ENCODE data around the gene EAF1.
"Not testable (repeated sequence)": the region's sequence is repeated elsewhere in the genome, so short reads cannot be mapped to it uniquely, and the experiment has no call there.

Gene EAF1

DNA sequence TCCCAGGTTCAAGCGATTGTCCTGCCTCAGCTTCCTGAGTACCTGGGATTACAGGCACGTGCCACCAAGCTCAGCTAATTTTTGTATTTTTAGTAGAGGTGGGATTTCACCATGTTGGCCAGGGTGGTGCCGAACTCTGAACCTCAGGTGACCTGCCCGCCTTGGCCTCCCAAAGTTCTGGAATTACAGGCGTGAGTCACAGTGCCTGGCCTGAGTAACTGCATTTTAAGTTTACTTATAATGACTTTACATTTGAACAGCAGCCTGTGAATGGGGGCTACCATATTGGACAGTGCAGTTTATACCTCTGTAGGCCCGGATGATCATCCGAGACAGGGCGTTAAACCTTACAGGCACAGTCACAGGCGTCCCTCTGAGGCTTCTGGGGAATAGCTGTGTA, 24.8 kb downstream of the EAF1 start:
- no peak for DNase-seq (ENCODE audit: low spot score)

DNA sequence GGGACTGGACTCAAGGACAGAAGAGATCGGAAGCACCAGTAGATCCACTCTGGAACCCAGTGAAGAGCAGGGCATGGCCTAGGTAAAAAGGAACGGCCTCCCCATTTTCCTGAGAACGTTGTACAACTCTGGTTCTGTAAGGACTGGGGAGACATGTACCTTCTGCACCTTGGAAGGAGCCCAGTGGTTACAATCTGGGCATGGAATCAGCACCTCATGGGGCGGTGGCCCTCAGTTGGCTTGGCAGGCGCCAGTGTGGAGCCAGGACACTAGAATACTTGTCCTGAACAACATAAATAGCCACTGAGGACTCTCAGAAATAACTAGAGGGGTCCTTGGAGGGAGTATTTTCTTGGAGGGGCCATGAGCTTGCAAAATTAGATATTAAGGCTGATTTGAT, 25.6 kb downstream of the EAF1 start:
- DNase-seq (ENCODE audit: low spot score) = no peak

DNA sequence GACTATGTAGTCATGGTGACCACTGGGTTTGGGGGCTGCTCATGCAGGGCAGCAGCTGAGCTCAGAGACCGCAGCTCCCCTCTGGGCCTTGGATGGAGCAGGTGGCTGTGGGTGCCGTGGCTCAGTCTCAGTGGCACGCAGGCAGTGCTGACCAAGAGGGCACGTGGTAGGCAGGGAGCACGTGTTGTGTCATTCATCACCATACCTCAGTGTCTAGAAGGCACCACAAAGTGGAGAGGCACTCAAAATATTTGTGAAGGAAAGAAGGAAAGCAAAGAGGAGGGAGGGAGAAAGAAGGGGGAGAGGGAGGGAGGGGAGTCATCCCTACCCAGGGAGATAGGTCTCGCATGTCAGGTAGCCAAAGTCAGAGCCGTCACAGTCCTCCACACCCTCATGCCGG, 26.1 kb downstream of the EAF1 start:
- no peak for DNase-seq (ENCODE audit: low spot score)

DNA sequence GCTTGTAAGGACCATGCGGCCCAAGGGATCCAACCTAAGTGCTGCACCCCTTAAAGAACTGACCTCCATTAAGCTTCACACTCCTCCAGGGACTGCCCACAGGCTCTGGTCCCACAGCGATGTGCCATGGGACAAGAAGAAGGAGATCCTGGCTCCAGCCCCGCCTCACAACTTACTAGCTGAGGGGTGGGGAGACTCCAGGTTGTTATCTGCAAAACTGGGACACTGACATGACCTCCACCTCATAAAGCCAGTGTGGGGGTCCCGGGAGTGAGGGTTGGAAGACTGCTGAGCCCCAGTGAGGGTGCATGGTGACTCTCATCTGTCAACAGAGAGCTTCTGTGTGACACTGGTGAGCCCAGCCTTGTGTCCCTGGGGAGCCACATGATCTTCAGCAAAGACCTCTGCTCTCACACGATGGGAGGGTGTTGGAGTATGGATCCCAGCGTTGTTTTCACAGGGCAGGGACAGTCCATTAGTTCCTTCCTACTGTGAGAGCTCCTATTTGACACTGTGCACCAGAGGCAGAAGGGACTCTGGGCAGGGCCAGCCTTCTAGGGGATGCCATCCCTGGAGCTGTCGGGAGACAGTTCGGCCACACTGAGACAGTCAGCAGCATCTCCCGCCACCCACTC, 26.7 kb downstream of the EAF1 start:
- no peak for DNase-seq (ENCODE audit: low spot score)

DNA sequence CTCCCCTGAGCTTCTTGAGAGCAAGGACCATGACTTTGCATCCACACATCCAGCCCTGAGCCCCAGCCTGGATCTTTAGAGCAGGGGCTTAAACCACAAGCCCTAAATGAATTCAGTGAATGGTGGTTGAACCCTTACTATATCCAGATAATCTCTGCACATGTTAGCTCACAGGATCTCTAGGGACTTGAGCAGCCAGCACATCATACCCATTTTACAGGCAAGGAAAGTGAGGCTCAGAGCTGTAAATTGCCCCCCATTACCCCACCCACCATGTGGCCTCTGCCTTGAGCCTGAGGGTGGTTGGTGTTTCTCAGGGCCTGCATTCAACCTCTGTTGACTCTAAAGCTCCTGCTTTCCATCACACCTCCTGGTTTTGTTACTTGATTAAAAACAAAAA, 27.6 kb downstream of the EAF1 start:
- no peak for DNase-seq (ENCODE audit: low spot score)

DNA sequence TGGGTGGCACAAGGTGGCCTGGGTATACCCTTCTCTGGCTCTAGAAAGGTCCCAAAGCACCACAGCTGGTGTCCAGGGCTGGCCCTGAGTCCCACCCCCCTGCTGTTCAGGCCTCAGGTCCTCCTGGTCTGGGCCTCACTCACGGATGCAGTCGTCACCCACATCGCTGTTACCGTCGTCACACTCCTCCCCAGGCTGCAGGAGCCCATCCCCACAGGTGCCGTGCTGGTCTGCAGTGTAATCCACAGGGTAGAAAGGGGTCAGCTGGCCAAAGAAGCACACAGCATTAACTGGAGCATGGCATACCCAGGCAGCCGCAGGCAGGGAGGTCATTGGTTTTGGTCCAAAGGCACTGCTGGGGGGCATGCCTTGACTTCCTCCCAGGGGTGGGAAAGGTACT, 28.4 kb downstream of the EAF1 start:
- DNase-seq (ENCODE audit: low spot score) = no peak

DNA sequence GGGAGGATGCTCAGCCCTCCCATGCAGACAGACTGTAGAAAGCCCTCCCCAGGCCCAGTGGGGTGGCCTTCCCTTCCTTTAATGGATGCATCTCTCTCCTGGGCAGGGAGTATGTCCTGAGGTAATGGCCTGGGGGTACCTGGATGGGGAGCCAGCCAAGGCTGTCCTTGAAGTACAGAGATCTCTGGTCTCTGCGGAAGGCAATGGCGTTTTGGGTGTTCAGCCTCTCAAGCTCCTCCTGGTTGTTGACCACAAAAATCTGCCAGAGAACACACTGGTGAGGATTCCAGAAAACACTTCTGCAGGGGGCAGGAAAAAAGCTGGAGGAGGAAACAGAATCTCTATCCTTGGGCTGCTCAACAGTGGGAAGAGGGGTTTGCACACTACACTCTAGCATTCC, 28.9 kb downstream of the EAF1 start:
- DNase-seq (ENCODE audit: low spot score) = no peak

DNA sequence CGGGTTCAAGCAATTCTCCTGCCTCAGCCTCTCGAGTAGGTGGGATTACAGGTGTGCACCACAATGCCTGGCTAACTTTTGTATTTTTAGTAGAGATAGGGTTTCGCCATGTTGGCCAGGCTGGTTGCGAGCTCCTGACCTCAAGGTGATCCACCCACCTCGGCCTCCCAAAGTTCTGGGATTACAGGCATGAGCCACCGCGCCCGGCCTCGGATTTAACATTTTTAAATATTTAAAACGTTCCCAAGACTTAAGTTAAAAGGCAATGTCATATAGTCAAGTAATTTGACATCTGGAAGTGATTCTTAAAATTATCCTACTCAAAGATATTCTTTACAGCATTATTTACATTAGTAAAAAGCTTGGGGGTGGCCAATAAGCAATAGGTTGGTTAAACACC, 29.5 kb downstream of the EAF1 start:
- DNase-seq (ENCODE audit: low spot score) = not testable (repeated sequence)

DNA sequence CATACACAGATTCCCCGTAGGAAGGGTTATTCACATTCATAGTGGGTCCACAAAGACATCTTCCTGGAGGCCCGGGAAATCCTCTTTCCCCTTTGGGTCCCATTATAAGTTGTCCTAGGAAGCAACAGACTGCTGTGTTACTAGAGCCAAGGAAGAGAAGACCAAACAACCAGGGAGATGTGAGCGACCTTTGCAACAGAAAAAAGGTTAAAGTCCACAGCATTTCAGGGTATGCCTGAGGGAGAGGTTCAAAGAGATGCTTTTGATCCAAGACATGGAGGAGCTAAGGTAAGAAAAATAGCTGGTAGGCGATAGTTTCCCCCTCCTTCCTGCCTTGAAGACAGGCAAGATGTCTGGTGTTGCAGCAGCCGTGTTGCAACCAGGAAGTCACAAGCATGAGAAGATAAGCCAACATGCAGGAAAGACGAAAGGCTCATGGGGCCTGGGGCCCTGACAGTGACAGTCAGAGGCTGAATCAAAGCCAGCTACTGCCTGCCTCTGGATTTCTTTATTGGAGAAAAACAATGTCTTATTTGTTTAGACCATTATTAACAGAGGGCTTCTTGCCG, 30.9 kb downstream of the EAF1 start:
- peak; percentile 52 for DNase-seq (ENCODE audit: low spot score)

DNA sequence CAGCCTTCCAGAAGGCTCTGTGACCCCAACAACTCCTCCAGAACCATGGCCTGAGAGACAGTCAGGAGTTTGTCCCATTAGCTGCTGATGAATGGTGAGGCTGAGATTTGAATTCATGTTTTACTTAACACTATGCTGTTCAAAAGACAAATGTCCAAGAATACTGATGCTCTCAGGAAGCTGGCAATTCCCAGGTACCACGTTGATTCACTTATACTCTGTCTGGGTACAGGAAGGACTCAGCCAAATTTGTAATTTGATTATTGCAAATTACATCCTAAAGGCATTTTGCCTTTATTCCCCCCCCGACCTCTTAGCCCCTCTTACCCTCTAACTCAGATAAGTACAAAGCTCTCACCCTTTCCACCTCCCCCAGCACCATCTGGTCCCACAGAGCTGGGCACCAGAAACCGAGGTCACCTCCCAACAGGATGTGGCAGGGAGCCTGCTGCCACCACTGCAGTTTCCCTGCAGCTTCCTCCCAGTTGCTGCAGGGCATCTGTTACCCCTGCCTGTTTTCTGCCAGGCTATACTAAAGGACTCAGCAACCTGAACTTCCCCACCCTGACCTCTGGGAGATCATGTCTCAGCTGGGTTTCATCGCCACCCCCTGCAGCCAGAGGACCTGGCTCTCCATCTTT, 33.6 kb downstream of the EAF1 start:
- no peak for DNase-seq (ENCODE audit: low spot score)

DNA sequence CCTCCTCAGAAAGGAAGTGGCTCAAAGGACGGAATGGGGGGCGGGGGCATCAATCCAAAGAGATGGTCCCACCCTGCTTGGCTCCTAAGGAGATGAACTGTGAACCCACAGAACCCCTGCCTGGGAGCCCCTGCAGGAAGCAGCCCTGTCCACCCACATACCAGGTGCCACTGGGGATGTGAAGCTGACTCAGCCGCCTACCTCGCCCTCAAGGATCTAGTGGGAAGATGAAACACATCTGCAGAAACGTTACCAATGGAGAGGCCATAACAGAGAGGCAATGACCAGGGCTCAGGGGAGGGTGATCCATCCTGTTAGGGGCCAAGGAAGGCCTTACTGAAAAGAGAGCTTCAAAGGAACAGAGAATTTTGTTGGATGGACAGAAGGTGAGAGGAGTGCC, 35.1 kb downstream of the EAF1 start:
- no peak for DNase-seq (ENCODE audit: low spot score)

DNA sequence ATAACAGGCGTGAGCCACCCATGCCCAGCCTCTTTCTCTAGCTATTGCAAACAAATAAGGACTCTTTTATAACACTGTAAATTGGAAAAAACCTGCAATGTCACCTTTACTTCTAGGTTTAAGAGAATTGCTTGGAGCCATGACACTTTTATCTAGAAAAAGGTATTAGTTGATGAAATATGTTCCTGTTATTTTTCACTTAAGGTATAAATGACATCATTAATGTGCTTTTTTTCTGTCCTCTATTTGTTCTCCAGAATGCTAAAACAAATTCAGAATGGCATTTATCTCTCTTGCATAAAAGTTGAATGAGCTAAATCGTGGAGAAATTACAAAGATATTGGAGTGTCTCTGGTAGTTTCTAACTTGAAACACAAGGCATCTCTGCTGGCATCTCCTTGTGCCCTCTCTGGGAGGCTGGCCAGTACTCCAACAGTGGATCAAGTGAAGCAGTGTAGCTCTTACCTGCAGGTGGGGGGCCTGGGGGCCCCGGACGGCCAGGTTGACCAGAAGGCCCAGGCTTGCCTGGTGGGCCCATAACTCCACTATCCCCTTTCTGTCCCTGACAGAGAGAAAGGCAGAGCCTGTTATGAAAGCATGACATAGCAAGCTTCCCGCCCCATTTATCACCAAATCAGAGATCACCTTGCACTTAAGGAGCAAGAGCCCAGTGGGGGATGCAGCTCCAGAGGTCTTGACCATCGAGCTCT, 38.6 kb downstream of the EAF1 start:
- no peak for DNase-seq (ENCODE audit: low spot score)

DNA sequence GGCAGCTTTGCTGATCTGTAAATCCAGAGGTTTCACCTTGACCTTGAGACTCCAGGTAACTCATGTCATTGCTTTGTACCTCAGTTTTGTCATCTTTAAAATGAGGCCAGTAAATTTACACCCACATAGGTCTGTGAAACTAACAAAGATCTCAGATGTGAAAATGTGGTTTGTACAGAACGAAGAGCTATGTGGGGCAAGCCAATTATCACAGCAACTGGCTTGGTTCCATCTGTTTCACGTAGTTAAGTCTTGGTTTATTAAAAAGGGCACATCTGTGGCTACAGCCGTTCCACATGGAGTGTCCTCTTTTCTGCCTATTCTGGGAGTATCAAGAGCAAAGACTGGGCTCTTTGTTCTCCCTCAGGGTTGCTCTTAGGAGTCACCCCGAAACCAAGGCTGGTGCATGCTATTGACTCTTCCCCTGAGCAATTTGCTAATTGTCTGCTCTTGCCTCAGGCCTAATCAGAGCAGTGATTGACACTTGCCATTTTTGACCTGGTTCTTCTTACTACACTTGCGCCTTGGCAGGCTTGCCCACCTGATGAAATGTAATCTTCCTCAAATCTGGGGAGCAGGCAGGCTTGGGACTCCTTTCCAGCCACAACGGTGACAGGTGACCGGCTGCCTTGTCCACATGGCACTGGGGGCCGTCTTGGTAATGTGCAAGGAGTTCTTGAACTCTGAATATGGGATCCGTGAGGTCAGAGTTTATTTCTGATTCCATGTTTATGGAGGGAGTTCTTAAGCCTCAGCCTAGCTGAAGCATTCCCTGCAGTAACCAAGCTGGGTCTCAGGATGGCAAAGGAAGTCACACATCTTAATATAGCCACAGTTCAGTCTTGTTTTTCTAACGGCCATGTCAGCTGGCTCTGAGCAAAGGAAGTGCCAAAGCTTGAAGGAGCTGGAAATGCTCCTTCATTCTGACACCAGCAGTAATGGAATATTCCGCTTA, 40.1 kb downstream of the EAF1 start:
- no peak for DNase-seq (ENCODE audit: low spot score)

DNA sequence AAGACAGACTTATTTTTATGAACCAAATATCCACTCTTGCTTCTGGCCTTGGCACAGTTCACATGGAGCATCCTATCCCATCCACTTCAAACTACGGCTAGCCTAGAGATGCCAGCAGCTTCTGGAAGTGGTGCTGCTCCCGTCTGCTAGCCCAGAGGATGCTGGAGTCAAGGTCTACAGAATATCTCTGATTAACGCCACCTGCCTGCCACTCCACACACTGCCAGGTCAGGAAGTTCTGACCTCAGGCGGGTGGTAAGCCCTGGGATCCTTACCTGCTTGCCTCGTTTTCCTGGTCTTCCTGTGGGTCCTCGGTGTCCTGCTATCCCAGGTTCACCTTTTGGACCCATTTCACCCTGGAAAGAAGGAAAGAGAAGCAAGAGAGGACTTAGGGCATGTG, 42.9 kb downstream of the EAF1 start:
- DNase-seq (ENCODE audit: low spot score) = peak; percentile 60

DNA sequence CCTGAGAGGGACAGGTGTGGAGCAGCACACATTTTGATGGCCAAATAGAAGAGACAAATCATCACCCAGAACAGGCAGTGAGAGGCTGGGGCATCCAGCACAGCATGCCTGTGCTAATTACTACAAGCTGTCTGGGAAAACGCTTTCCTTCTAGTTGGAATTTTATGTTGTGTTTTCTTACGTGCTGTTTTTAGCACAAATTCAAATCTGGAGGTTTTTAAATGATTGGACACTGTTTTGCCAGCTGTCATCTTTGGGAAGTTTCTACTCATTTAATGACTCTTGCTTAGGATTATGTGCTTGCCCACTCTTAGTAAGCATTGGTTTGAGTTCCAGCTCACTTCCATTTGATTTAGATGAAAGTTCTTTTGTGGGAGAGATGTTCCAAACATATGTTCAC, 43.5 kb downstream of the EAF1 start:
- DNase-seq (ENCODE audit: low spot score) = no peak

DNA sequence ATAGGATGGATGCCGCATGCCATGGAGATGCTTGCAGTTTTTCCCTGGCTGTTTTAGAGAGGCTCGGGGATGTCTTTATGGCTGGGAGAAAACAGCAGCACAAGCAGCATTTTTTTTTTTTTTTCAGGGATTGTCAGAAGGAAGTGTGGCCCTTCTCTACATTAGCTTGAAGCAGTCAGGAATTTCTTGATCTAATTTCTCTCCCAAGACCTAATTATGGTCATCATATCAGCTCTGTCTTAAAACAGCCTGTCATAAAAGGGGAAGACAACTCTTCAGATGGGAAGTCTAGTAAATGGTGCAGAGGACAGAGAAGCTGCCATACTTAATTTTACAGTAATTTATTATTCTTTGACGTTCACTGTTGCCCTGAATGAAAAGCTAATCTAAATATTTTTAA, 44.5 kb downstream of the EAF1 start:
- no peak for DNase-seq (ENCODE audit: low spot score)

DNA sequence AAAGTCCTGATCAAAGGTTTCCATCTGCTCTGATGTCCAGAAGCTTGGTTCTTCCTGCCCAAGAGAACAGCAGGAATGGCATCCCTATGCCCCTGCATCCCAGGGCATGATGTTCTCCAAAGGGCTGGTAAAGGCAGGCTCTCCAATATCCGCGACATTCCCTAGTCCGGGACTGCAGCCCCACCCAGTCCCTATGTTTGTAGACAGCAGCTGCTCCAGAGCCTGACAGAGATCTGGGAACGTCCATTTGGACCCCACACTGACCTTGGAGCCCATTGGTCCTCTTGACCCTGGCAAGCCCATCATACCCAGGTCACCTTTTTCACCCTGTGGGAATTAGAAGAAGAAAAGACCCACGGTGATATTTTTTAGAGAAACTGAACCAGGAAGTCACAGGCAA, 47.8 kb downstream of the EAF1 start:
- no peak for DNase-seq (ENCODE audit: low spot score)

DNA sequence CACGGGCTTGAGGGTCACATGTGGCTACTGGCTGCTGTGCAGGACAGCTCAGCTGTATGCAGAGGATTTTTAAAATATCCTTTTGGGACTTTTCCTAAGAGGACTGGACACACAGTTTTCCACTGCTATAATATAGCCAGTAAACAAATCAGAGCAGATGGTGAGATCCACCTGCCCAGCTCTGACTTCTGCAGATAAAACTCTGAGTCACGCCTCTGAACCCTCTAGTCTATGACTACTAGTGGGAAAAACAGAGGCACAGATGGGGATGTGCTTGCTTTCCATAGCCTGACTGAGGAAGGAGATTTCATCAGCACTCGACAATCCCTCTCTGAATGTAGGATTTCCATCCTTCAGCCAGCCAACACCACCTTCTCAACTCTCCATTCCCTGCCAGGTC, 49.0 kb downstream of the EAF1 start:
- no peak for DNase-seq (ENCODE audit: low spot score)

DNA sequence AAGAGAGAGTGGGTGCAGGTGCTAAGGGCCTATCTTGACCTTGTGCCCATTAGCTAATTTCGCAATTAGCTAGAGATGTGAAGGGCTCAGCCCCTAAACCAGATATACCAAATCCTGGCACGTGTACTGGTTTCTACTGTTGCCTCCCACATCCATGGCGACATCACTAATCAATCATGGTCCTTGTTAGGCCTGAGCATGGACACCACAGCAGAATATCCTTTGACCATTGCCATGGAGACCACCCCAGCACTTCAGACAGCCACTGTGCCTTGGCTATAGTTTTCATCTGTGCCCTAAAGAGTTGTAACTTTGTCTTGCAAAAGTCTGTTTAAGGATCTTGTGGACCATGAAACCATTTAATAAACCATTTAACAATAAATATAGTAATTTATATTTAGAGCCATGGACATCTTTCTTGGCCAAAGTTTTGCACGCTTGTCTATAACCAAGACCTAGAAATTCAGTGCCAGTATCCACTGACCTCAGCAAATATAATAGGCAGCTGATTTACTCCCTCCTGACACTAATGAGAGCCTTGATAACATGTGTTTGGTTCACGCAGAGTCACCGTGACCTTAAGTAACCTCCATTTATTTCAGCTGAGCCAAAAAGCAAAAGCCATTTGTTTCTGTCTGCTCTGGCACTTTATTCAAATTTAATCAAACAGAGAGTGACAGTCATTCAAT, 50.7 kb downstream of the EAF1 start:
- DNase-seq (ENCODE audit: low spot score) = no peak

DNA sequence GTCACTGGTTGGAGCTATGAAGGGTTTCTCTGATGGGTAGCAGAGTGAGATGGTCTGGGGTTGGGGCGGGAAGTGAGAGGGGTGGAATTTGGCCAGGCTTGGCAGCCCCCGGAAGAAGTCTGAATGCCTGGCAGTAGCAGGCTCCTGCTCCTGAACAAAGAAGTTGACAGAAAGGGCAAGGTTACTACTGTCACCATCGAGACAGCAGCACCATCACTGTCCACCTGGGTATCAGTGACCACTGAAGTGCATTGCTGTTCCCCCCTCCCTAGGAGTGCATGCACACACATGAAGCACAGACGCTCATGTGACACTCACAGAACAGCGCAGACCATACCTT, 51.2 kb downstream of the EAF1 start:
- no peak for DNase-seq (ENCODE audit: low spot score)

DNA sequence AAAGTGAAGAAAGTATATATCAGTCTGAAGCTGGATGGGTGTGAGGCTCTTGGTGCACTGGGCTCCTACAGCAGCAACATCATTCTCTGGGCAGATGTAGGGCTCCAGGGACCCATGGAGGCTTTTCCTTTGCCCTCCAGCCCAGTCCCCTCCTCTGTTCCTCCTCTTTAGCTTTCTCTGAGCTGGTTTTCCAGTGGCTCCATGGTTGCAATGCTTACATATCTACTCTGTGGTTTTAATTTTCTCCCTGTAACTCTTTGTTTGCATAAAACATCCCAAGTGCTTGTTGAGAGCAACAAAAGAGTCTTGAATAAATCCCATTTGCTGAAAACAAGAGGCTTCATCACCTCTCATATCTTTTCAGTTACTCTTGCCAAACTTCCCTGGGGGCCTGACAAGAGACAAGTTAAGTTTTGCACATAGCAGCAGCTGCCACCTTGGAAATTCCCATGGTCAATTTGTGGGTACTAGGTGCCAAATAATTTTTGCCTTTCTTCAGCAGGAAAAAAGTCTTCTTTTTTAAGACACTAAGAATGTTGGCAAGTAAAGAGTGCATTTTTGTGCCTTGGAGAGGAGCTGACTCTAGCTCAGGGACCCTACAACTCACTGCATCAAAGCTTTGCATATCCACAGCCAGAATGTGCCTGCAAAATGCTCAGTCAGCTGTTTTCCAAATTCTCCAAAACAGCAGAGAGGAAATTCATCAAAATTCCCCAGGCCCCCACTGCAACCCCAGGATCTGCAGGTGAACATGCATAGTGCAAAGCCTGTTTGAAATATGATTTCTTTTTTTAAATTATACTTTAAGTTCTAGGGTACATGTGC, 52.2 kb downstream of the EAF1 start:
- DNase-seq (ENCODE audit: low spot score) = no peak
